ENCODE results near the gene AJUBA.

The AJUBA gene

GRCh38 chr14:22987291-22987690 is 4.9 kb upstream of the AJUBA start:
- Histone ChIP-seq H3K4me2 (ENCODE audit: low read length) (no peak overlapping the region), H3K4me3 (ENCODE audit: low read length) (no peak overlapping the region), H3K9me3 (ENCODE audit: insufficient read depth, low read length) (no peaks in the 10 kb centered on the region), H3K9ac (ENCODE audit: low read length) (no peak overlapping the region), H3K27ac (ENCODE audit: low read length) (no peak overlapping the region), H3K27me3 (ENCODE audit: low read depth, low read length) (no peaks in the 10 kb centered on the region), H3K36me3 (replicated peaks; ENCODE audit: low read depth, low read length) (no peaks in the 10 kb centered on the region), H4K20me1 (ENCODE audit: insufficient read depth, low read length) (no peaks in the 10 kb centered on the region), H3K4me1 (ENCODE audit: low read length) (no peaks in the 10 kb centered on the region), H2AFZ (ENCODE audit: low read depth, low read length) (no peak overlapping the region), H3K79me2 (ENCODE audit: low read length) (no peaks in the 10 kb centered on the region)
- TF ChIP-seq EZH2phosphoT487 (IDR thresholded peaks at IDR 0.05; ENCODE audit: low read depth) (no peak), CTCF (IDR thresholded peaks at IDR 0.05; ENCODE audit: low read depth, low read length) (no peak)

- H4K20me1 ChIP-seq (ENCODE audit: insufficient read depth, low read length), result no peaks in the 10 kb centered on the region
- H3K27me3 ChIP-seq (ENCODE audit: low read depth, low read length), result no peaks in the 10 kb centered on the region
- no peaks in the 10 kb centered on the region for H3K79me2 ChIP-seq (ENCODE audit: low read length)
- H3K4me1 ChIP-seq (ENCODE audit: low read length), result no peaks in the 10 kb centered on the region
- H3K27ac ChIP-seq (ENCODE audit: low read length), result no peak overlapping the region
- no peak overlapping the region for H3K4me3 ChIP-seq (ENCODE audit: low read length)
- TF ChIP-seq CTCF (IDR thresholded peaks at IDR 0.05; ENCODE audit: low read depth, low read length) (peak; percentile 93), EZH2phosphoT487 (IDR thresholded peaks at IDR 0.05; ENCODE audit: low read depth) (no peak)
- no peak overlapping the region for H3K9ac ChIP-seq (ENCODE audit: low read length)
- H3K36me3 ChIP-seq (replicated peaks; ENCODE audit: low read depth, low read length), result no peaks in the 10 kb centered on the region
- no peak overlapping the region for H3K4me2 ChIP-seq (ENCODE audit: low read length)
- no peaks in the 10 kb centered on the region for H3K9me3 ChIP-seq (ENCODE audit: insufficient read depth, low read length)
- no peak overlapping the region for H2AFZ ChIP-seq (ENCODE audit: low read depth, low read length)
Observed at GRCh38 chr14:22986508-22987054, 4.2 kb upstream of the AJUBA start.

GRCh38 chr14:22985894-22986507 is 3.6 kb upstream of the AJUBA start:
- H3K4me2 ChIP-seq (ENCODE audit: low read length), result no peak overlapping the region
- no peaks in the 10 kb centered on the region for H4K20me1 ChIP-seq (ENCODE audit: insufficient read depth, low read length)
- H3K4me3 ChIP-seq (ENCODE audit: low read length), result no peak overlapping the region
- no peaks in the 10 kb centered on the region for H3K27me3 ChIP-seq (ENCODE audit: low read depth, low read length)
- no peaks in the 10 kb centered on the region for H3K4me1 ChIP-seq (ENCODE audit: low read length)
- H3K79me2 ChIP-seq (ENCODE audit: low read length), result no peaks in the 10 kb centered on the region
- H3K27ac ChIP-seq (ENCODE audit: low read length), result no peak overlapping the region
- H3K9me3 ChIP-seq (ENCODE audit: insufficient read depth, low read length), result no peaks in the 10 kb centered on the region
- no peak for TF ChIP-seq CTCF (IDR thresholded peaks at IDR 0.05; ENCODE audit: low read depth, low read length)
- TF ChIP-seq EZH2phosphoT487 (IDR thresholded peaks at IDR 0.05; ENCODE audit: low read depth), result no peak
- no peaks in the 10 kb centered on the region for H3K36me3 ChIP-seq (replicated peaks; ENCODE audit: low read depth, low read length)
- H3K9ac ChIP-seq (ENCODE audit: low read length), result no peak overlapping the region
- H2AFZ ChIP-seq (ENCODE audit: low read depth, low read length), result no peak overlapping the region

- Histone ChIP-seq H3K4me3 (ENCODE audit: low read length) (no peak overlapping the region), H3K4me2 (ENCODE audit: low read length) (no peak overlapping the region), H3K9me3 (ENCODE audit: insufficient read depth, low read length) (no peaks in the 10 kb centered on the region), H3K27me3 (ENCODE audit: low read depth, low read length) (no peaks in the 10 kb centered on the region), H4K20me1 (ENCODE audit: insufficient read depth, low read length) (no peaks in the 10 kb centered on the region), H3K79me2 (ENCODE audit: low read length) (no peaks in the 10 kb centered on the region), H3K4me1 (ENCODE audit: low read length) (no peaks in the 10 kb centered on the region), H3K27ac (ENCODE audit: low read length) (no peak overlapping the region), H2AFZ (ENCODE audit: low read depth, low read length) (no peak overlapping the region), H3K36me3 (replicated peaks; ENCODE audit: low read depth, low read length) (no peaks in the 10 kb centered on the region), H3K9ac (ENCODE audit: low read length) (no peak overlapping the region)
- no peak for TF ChIP-seq EZH2phosphoT487 (IDR thresholded peaks at IDR 0.05; ENCODE audit: low read depth)
- TF ChIP-seq CTCF (IDR thresholded peaks at IDR 0.05; ENCODE audit: low read depth, low read length), result no peak
Observed at GRCh38 chr14:22984959-22985658, 2.8 kb upstream of the AJUBA start.
